ENCODE data around the gene BORCS5.

Gene BORCS5

DNA sequence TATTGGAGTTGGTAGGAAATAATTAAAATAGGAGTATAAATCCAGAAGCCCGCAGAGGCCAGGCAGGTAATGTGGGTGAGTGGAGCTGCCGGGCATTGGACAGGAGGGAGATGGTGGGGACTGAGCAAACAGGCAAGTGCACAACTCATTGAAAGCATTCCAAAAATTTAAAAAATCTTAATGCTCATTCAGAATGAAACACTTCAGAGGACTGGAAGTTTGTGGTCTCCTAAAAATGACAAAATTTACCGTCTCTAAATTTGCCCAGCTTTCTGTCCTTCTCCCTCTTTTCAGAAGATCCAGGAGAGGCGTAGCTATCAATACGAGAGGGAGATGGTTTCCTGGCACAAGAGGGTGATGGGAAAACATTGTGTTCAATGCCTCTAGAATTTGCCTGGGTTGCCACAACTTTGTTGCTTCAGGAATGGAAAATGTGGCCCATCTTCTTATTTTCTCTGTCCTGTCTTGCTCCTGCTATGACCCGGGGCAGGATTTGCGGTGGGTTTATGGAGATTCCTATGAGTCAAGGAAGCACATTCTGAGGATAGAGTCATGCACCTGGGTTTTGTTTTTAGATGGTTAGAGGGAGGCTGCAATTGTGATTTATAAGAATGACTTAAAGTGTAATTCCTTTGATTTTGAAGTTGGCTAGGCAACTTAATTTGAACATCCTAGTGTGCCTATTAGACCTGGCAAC is 72.2 kb downstream of the BORCS5 start:
- TF ChIP-seq RAD21 (IDR thresholded peaks at IDR 0.05; ENCODE audit: low read depth) (no peak), REST (IDR thresholded peaks at IDR 0.05; ENCODE audit: low read depth) (no peak), EGR1 (IDR thresholded peaks at IDR 0.05) (no peak), YY1 (IDR thresholded peaks at IDR 0.05; ENCODE audit: low read depth) (no peak)

- TF ChIP-seq YY1 (IDR thresholded peaks at IDR 0.05; ENCODE audit: low read depth) (no peak), NFIC (IDR thresholded peaks at IDR 0.05) (peak; percentile 22; the same call in 1 of the 2 replicates)
Observed at GRCh38 chr12:12432364-12432763, 75.5 kb downstream of the BORCS5 start.

GRCh38 chr12:12433203-12433731 is 76.4 kb downstream of the BORCS5 start:
- no peak for TF ChIP-seq TAF1 (IDR thresholded peaks at IDR 0.05; ENCODE audit: low read depth)
- no peak for TF ChIP-seq MAX (IDR thresholded peaks at IDR 0.05)
- no peak for TF ChIP-seq FOXM1 (IDR thresholded peaks at IDR 0.05; ENCODE audit: borderline replicate concordance, low read depth)
- TF ChIP-seq CEBPB (IDR thresholded peaks at IDR 0.05), result no peak
- TF ChIP-seq REST (IDR thresholded peaks at IDR 0.05; ENCODE audit: low read depth), result no peak
- no peak for TF ChIP-seq CREB1 (IDR thresholded peaks at IDR 0.05; ENCODE audit: low read depth)
- TF ChIP-seq USF1 (IDR thresholded peaks at IDR 0.05), result no peak
- TF ChIP-seq EGR1 (IDR thresholded peaks at IDR 0.05), result no peak
- TF ChIP-seq NFIC (IDR thresholded peaks at IDR 0.05), result no peak

GRCh38 chr12:12436831-12437345 is 80.0 kb downstream of the BORCS5 start:
- TF ChIP-seq NFIC (IDR thresholded peaks at IDR 0.05) (no peak), TEAD4 (IDR thresholded peaks at IDR 0.05) (no peak), EGR1 (IDR thresholded peaks at IDR 0.05) (no peak), USF1 (IDR thresholded peaks at IDR 0.05) (no peak), EP300 (IDR thresholded peaks at IDR 0.05; ENCODE audit: borderline replicate concordance) (no peak), TAF1 (IDR thresholded peaks at IDR 0.05; ENCODE audit: low read depth) (no peak), FOXM1 (IDR thresholded peaks at IDR 0.05; ENCODE audit: borderline replicate concordance, low read depth) (no peak), TCF12 (IDR thresholded peaks at IDR 0.05; ENCODE audit: low read depth) (no peak), CREB1 (IDR thresholded peaks at IDR 0.05; ENCODE audit: low read depth) (no peak), CEBPB (IDR thresholded peaks at IDR 0.05) (no peak), YY1 (IDR thresholded peaks at IDR 0.05; ENCODE audit: low read depth) (no peak), REST (IDR thresholded peaks at IDR 0.05; ENCODE audit: low read depth) (no peak), MAX (IDR thresholded peaks at IDR 0.05) (no peak), ZBTB7A (IDR thresholded peaks at IDR 0.05; ENCODE audit: low read depth) (no peak), RAD21 (IDR thresholded peaks at IDR 0.05; ENCODE audit: low read depth) (no peak)

- TF ChIP-seq EGR1 (IDR thresholded peaks at IDR 0.05) (no peak), USF1 (IDR thresholded peaks at IDR 0.05) (no peak), YY1 (IDR thresholded peaks at IDR 0.05; ENCODE audit: low read depth) (no peak), ZBTB7A (IDR thresholded peaks at IDR 0.05; ENCODE audit: low read depth) (no peak), CEBPB (IDR thresholded peaks at IDR 0.05) (no peak), CREB1 (IDR thresholded peaks at IDR 0.05; ENCODE audit: low read depth) (no peak), MAX (IDR thresholded peaks at IDR 0.05) (no peak), TCF12 (IDR thresholded peaks at IDR 0.05; ENCODE audit: low read depth) (no peak)
Observed at GRCh38 chr12:12439636-12440035, 82.8 kb downstream of the BORCS5 start.
